Caki2 (cell line): ENCODE results near the gene PFN3. TPM values are rescaled to one million over a fixed set of nuclear protein-coding genes. Genes with fewer than 3 reads are reported as not detected.
"Not testable (repeated sequence)": the region's sequence is repeated elsewhere in the genome, so short reads cannot be mapped to it uniquely, and the experiment has no call there.

Experiments used
- DNase-seq: peaks from one replicate; pipeline ENCODE4 v3.0.0-alpha.2; 2015; ENCODE audit warnings: low read depth
- in situ Hi-C: cut with HindIII; loops from 2 replicates; pipeline ENCODE4 v1.10.0; 2016; ENCODE audit warnings: low sequenced_read_pairs, low pct_unique_long_range_greater_than_20kb, mixed read lengths
- total RNA-seq: library from RNA; depleted of rRNA; stranded (reverse); fragments of >200 nt; shearing (Covaris generic); gene quantifications from 2 replicates; pipeline ENCODE4 v1.2.3, GENCODE V29; 2014; ENCODE audit warnings: low replicate concordance

Gene PFN3
- total RNA-seq, 1 experiment from 2014 or later = not detected

DNA sequence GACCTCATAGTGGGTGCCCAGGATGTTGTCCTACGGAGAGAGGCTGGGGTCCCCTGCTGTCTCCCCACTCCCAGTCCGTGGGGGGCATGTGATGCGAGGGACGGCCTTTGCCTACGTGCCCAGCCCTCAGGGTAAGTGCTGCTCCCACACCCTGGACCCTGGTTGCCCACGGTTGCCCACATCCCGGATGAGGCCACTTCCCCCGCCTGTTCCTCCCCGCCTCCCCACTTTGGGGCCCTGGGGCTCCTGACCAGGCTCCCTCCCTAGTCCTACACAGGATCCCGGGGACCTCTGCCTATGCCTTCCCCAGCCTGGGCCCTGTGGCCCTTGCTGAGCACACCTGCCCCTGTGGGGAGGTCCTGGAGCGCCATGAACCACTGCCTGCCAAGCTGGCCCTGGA lies 14.7 kb downstream of the PFN3 start:
- DNase-seq = no peak
- in situ Hi-C loops = no loop called here

DNA sequence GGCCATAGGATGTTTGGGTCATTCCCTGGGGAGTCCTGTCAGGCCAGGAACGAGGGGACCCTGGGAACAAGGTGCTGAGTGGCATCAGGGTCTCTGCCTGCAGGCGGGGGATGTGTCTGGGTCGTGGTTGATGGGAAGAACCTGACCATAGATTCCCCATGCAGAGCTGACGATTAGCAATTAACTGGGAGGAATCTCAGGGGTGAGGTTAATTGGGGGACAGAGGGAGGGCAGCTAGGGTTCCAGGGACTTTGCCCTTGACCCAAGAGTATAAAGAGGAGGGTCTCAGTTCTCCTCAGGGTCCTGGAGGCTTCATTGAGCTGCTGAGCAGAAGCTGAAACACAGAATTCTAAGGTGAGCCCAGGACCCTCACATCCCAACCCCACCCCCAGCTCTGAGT lies 16.3 kb downstream of the PFN3 start, which contains the start of gene SLC34A1:
Gene SLC34A1 (plus strand): TSS at position 301 of the 400 bp plus-strand sequence. CDS start 1,308 bp downstream, outside the sequence.
- no peak for DNase-seq
- in situ Hi-C loops = no loop called here

DNA sequence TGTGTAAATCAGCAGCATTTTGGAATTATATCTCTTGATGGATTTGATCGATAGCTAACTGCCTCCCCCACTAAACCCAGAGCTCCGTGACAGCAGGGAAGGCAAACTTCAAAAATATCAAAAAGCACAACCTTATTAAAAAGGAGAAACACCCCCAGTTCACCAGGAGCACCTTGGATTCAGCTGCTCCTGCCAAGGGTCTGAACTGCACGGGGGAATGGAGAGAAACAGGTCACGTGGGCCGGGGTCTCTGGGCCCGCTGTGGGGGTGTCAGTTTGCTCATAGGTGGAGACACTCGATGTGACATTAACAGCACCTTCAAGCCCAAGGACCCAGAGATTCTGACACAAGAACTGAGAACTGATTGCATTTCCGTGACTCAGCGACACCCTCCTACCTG lies 17.3 kb downstream of the PFN3 start:
- in situ Hi-C loops = no loop called here

DNA sequence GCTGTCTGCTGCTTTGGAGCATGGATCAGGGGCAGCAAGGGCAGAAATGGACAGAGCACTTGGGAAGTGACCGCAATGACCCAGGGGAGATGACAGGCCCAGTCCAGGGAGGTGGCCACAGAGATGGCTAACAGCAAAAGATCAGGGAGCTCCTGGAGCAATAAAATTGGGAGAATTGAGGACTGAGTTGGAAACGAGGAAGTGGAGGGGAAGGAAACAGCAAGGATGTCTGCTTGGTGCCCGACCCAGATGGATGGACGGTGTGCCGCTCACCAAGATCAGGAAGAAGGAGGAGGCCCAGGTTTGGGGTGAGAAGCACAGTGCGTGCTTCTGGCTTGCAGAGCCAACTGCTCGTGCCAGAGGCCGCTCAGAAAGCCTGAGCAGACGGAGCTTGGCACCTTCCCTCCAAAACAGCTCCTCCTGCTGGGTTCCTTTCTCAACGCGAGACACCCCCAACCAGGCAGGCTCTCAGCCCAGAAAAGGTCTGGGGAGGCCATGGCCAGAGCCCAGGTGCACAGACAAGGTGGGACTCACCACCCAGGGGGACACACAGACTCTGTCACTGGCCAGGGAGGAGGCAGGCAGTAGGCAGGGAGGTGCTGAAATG lies 17.9 kb downstream of the PFN3 start:
- DNase-seq = no peak
- in situ Hi-C loops = no loop called here

More for the DNA sequence above, 17.3 kb downstream of the PFN3 start:
- DNase-seq = no peak

DNA sequence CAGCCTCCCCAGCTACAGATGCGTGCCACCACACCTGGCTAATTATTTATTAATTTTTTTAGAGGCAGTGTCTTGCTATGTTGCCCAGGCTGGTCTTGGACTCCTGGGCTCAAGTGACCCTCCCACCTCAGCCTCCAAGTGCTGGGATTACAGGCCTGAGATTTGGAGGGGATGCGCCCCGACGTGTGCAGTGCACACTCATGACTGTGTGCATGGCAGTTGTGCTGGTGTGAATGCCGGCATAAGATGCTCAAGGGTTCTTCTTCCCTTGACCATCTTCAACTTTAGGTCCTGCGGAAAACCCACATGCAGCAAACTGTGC lies 19.7 kb downstream of the PFN3 start:
- in situ Hi-C loops = no loop called here
- no peak for DNase-seq

DNA sequence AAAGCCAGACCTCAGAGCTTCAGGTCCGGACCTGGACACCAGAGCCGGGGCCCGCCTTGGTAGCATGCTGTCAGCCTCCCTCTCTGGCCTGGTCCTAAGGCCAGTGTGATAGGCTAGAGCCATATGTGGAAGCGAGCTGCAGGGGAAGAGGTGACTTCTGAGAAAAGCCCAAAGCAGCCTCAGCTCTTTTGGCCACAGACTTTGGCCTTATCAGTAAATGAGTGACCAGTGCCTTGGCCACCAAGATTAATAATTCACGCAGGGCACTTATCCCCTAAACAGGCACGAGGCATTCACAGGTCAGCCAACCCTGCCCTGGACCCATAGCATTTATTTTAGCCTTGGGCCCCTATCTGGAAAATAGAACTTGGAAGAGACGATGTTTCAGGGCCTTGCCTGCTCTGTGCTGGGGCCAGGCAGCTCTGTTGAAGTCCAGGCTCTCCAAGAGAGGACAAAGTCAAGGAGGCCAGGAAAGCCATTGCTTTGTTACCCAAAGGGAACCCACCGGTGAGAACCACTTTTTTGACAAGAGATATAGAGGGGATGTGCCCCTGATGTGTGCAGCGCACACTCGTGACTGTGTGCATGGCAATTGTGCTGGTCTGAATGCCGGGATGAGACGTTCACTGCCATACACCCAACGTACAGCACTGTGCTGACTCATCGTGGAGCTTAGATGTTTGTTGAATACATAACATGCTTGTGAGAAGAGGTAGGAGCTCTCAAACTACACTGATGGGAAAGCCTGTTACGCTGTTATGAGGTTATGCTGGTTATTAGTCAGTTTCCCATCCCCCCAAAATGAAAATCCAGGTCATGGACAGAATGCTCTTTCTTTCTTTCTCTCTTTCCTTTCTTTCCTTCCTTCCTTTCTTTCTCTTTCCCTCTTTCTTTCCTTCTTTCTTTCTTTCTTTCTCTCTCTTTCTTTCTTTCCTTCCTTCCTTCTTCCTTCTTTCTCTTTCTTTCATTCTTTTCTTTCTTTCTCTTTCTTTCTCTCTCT lies 21.3 kb downstream of the PFN3 start:
- in situ Hi-C loops = no loop called here
- peak; percentile 93 for DNase-seq

DNA sequence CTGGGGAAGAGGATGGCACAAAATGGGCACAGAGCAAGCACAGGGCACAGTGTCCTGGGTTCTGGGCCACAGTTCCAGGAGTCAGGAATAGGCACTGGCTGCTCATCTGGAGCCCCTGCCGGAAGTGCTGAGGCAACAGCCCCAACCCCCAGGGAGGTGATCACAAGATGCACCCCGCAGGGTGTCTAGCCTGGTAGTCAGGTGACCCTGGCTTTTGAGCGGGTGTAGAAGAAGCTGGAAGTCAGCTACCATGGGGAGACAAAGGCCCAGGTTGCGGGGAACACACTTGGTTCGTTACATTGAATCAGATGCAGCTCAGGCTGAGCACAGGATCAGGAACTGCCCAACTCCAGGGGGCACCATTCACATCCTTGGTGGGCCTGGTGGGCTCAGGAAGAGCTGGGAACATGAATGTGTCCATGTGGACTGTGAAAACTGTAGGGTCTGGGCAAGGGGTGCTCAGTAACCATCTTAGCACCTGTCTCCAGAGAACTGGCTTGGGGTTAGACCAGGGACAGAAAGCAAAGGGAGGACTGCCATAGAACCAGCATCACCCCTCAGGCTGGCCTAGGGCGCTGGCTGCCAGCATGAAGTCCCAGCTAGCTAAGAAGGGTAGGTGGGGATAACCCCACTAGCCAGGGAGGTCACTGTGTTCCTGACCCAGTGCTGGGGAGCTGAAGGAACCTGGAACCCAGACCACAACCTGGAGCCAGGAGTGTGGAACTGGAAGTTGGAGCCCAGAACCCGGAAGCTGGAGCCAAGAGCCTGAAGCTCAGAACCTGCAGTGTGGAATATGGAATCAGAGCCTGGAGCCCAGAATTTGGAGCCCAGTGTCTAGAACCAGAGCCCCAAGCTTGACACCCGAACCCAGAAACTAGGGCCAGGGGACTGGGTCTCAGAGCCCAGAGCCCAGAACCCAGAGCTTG lies 22.3 kb downstream of the PFN3 start:
- in situ Hi-C loops = no loop called here
- no peak for DNase-seq

DNA sequence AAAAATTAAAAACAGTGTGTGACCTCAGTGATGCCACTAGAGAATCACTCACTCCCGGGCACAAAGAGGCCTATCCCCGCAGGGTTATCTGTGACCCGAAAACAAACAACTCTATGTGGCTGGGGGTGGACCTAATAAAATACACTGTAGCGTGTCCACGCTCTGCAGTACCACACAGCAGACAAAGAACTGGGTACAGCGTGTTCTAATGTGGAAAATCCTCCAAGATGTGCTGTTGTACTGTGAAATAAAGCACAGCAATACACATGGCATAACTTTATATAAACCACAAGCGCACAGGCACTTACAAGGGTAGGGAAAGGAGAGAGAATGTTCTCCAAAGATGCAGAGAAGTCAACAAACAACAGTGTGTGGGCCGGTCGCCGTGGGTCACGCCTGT lies 24.4 kb downstream of the PFN3 start:
- DNase-seq = no peak
- in situ Hi-C loops = no loop called here

DNA sequence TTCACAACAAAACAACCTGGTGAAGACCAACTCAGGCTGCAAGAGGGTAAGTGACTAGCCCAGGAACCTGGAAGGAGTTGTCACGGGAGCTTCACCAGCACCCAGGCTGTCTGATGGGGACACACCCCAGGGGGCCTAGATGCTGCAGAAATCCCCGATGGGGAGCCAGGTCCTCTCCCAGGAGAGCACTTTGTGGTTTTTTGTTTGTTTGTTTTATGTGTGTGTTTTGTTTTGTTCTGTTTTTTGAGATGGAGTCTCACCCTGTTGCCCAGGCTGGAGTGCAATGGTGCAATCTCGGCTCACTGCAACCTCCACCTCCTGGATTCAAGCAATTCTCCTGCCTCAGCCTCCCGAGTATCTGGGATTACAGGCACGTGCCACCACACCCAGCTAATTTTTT lies 24.9 kb downstream of the PFN3 start:
- DNase-seq, in situ Hi-C loops: not testable (repeated sequence)

DNA sequence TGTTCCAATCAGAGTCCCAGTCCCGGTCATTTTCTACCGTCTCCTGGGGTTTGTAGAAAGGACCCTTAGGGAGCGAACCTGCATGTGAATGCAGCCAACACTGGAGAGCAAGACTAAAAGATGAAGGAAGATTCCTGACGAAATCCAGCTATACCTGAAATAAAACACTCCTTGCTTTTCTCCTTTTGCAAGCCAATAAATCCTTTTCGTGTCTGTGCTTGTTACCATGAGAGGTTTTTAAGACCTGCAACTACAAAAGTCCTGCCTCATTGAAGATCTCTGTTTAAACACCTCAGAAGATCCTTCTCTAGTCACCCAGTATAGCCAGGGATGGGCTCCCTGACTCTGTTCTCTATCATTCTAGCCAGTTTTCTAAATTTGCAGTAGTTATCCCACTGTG lies 26.2 kb downstream of the PFN3 start:
- in situ Hi-C loops = no loop called here
- no peak for DNase-seq

DNA sequence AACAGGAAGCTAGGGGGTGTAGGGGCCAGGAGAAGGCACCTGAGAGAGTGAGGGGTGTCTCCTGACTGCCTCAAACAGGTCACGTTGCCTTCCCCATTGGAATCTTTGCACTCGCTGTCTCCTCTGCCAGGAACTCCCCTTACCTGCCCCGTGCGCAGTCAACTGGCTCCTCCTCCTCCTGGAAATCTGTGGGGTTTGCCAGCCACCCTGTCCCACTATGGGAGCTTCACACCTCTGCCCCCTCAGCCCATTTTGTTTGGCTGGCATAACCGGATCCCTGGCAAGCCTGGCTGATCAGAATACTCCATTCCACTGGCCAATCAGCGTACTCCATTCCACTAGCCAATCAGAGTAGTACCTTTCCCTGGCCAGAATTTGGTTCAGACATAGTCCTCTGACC lies 26.7 kb downstream of the PFN3 start:
- in situ Hi-C loops = no loop called here

DNA sequence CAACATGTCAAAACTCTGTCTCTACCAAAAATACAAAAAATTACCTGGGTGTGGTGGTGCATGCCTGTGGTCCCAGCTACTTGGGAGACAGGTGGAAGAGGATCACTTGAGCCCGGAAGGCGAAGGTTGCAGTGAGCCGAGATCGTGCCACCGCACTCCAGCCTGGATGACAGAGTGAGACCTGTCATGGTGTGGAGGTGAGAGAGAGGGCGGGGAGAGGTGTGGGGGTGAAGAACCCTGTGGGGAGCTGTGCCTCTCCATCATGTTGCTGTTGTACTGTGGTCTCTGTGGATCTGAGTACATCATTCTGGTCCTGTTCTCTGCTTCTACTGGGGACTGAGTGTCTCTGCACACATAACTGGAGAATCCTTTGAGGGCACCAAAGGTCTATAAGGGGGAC lies 27.6 kb downstream of the PFN3 start:
- DNase-seq = no peak
- in situ Hi-C loops = no loop called here

More for the DNA sequence above, 26.7 kb downstream of the PFN3 start:
- no peak for DNase-seq

DNA sequence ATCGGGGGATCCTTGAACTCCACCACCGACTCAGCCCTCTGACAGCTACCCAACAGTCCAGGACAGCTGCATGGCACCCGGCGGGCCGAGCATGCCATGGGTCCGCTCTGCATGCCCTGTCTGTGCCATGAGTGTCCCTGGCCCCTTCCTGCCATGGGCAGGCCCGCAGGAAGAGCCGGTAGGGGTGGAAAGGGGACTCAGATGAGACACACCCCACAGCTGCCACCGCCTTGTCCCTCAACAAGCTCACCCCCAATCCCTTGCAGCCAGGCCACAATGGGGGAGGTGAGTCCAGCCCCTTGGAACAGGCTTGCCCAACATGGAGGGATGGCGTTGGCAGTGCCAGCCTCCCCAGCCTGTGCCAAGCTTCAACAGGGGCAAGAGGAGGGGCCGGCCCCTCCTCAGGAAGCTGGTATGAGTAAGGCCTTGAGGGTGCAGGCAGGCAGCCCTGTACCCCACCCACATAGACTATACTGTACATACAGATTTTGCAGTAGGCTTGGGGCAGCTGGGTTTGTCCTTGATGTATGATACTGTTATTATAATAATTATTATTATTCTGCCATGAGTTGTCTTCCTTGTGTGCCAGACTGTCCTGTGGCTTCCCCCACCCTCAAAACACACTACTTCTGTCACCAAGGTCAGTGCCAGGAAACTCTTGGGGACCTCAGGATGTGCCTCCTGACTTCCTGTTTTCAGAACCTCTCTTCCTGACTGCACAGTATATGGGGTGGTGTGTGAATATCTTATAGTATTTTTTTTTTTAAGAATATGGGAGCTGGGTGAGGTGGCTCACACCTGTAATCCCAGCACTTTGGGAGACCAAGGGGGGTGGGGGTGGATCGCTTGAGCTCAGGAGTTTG lies 28.2 kb downstream of the PFN3 start:
- in situ Hi-C loops = no loop called here
- DNase-seq = no peak

DNA sequence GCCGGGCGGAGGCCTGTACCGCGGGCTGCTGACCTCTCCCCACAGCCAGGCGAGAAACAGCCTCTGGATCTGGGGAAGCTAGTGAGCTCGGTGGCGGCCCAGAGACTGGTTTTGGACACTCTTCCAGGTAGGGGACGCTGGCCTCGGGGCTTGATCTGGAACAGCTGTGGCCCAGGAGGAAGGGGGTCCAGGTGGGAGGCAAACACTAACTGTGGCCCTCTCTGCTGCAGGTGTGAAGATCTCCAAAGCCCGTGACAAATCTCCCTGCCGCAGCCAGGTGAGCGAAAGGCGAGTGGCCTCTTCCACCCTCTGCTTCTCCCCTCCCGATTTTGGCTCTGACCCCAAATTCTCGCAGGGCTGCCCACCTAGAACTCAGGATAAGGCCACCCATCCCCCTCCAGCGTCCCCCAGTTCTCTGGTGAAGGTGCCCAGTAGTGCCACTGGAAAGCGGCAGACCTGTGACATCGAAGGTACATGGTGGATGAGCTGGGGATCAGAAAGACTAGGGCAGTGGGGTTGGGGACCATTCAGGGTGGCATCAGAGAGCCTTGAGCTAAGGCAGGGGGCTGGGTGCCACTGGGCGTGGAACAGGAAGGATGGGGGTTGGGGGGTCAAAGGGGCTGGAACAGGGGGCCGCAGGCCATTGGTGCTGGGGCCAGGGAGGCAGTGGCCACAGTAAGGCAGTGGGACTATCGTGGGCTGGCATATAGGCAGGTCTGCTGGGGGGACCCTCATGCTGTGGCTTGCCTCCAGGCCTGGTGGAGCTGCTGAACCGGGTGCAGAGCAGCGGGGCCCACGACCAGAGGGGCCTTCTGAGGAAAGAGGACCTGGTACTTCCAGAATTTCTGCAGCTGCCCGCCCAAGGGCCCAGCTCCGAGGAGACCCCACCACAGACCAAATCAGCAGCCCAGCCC lies 29.1 kb downstream of the PFN3 start:
- DNase-seq = no peak
- in situ Hi-C loops = no loop called here

DNA sequence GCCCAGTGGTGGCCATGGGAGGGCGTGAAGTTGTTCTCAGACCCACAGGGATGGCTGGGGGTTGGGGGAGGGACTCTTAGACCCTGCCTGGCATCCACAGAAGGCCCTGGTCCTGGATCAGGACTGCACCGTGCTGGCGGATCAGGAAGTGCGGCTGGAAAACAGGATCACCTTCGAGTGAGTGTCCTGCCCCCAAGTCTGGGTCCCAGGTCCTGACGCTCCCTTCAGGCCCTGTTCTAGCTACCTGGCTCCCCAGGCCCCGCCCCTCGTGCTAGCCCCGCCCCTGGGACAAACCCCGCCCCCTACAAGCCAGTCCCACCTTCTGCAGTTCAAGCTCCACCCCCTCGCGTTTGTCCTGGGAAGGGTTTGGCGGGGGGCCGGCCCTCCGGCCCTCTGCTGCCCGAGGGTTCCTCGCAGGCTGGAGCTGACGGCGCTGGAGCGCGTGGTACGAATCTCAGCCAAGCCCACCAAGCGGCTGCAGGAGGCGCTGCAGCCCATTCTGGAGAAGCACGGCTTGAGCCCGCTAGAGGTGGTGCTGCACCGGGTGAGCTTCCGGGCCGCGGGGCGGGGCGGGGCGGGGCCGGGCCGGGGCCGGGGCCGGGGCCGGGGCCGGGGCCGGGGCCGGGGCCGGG lies 29.9 kb downstream of the PFN3 start:
- DNase-seq = peak; percentile 96
- in situ Hi-C loops = no loop called here

DNA sequence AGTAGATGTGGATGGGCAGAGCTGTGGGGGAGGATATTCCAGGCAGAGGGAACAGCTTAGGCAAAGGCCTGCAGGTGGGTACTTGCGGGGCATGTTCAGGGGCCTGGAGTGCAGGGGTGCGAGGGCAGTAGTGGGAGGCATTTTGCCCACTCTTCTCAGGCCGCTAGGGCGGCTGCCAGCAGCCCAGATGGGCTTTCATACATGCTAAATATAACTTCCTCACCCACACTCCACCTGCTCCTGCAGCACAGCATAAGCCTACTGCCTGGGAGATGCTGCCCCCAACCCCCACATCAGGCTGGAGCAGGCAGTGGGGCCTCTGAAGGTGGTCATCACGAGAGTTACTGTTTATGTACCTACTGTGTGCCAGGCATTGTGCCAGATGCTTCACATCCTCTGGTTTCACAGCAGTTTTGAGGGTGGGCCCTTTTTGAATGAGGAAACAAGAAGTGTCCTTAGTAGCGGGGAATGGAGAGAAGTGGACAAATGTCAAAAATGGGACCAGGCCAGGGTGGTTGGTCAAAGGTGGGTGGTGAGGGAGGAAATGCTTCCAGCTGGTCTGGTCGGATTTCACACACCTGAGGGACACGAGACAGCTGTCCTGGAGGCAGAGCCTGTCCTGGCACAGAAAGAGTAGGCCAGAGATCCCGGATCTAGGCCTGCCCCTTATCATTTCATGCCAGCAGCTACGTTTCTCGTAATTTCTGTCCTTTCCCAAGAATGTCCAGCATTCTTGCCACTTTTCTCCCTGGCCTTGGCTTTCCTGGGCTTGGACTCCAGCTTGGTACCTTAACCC lies 30.6 kb downstream of the PFN3 start:
- DNase-seq = no peak
- in situ Hi-C loops = no loop called here
